ENCODE data around the gene PRTG.

The PRTG gene

DNA sequence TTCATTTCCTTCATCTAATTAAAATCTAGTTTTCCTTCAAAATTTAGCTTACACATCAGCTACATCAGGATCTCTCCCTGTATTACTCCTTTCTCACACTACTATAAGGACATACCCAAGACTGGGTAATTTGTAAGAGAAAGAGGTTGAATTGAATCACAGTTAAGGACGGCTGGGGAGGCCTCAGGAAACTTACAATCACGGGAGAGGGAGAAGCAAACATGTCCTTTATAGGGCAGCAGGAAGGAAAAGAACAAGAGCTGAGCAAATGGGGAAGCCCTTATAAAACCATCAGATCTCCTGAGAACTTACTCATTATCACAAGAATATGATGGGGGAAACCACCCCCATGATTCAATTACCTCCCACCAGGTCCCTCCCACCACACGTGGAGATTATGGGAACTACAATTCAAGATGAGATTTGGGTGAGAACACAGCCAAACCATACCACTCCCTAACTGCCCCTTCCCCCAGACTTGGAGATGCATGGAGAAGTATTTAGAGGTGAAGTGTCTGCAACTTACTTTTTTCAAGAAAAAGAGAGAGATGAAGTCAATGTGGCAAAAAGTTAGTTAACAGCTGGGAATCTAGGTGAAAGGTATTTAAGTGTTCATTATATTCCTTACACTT lies 21.3 kb downstream of the PRTG start:
- H3K27ac ChIP-seq (replicated peaks): no peak overlapping the region
- no peak for DNase-seq (ENCODE audit: low read depth in 1 of 2, low spot score in 1 of 2)
- TF ChIP-seq SPI1 (IDR thresholded peaks at IDR 0.05; ENCODE audit: borderline replicate concordance, low read depth): no peak
- TF ChIP-seq GABPA (IDR thresholded peaks at IDR 0.05; ENCODE audit: low read depth): no peak
- TF ChIP-seq, protein P1, sequence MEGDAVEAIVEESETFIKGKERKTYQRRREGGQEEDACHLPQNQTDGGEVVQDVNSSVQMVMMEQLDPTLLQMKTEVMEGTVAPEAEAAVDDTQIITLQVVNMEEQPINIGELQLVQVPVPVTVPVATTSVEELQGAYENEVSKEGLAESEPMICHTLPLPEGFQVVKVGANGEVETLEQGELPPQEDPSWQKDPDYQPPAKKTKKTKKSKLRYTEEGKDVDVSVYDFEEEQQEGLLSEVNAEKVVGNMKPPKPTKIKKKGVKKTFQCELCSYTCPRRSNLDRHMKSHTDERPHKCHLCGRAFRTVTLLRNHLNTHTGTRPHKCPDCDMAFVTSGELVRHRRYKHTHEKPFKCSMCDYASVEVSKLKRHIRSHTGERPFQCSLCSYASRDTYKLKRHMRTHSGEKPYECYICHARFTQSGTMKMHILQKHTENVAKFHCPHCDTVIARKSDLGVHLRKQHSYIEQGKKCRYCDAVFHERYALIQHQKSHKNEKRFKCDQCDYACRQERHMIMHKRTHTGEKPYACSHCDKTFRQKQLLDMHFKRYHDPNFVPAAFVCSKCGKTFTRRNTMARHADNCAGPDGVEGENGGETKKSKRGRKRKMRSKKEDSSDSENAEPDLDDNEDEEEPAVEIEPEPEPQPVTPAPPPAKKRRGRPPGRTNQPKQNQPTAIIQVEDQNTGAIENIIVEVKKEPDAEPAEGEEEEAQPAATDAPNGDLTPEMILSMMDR (IDR thresholded peaks at IDR 0.05; ENCODE audit: insufficient read depth, low read length): no peak
- TF ChIP-seq, protein P2, sequence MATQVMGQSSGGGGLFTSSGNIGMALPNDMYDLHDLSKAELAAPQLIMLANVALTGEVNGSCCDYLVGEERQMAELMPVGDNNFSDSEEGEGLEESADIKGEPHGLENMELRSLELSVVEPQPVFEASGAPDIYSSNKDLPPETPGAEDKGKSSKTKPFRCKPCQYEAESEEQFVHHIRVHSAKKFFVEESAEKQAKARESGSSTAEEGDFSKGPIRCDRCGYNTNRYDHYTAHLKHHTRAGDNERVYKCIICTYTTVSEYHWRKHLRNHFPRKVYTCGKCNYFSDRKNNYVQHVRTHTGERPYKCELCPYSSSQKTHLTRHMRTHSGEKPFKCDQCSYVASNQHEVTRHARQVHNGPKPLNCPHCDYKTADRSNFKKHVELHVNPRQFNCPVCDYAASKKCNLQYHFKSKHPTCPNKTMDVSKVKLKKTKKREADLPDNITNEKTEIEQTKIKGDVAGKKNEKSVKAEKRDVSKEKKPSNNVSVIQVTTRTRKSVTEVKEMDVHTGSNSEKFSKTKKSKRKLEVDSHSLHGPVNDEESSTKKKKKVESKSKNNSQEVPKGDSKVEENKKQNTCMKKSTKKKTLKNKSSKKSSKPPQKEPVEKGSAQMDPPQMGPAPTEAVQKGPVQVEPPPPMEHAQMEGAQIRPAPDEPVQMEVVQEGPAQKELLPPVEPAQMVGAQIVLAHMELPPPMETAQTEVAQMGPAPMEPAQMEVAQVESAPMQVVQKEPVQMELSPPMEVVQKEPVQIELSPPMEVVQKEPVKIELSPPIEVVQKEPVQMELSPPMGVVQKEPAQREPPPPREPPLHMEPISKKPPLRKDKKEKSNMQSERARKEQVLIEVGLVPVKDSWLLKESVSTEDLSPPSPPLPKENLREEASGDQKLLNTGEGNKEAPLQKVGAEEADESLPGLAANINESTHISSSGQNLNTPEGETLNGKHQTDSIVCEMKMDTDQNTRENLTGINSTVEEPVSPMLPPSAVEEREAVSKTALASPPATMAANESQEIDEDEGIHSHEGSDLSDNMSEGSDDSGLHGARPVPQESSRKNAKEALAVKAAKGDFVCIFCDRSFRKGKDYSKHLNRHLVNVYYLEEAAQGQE (IDR thresholded peaks at IDR 0.05; ENCODE audit: insufficient replicate concordance, low read depth): no peak
- no peak for TF ChIP-seq POLR2AphosphoS5 (IDR thresholded peaks at IDR 0.05; ENCODE audit: low read depth)
- no peak overlapping the region for H3K4me3 ChIP-seq (replicated peaks; ENCODE audit: insufficient read depth, low read length)
- H3K27me3 ChIP-seq (ENCODE audit: insufficient read depth, poor library complexity, severe bottlenecking): no peaks in the 10 kb centered on the region

DNA sequence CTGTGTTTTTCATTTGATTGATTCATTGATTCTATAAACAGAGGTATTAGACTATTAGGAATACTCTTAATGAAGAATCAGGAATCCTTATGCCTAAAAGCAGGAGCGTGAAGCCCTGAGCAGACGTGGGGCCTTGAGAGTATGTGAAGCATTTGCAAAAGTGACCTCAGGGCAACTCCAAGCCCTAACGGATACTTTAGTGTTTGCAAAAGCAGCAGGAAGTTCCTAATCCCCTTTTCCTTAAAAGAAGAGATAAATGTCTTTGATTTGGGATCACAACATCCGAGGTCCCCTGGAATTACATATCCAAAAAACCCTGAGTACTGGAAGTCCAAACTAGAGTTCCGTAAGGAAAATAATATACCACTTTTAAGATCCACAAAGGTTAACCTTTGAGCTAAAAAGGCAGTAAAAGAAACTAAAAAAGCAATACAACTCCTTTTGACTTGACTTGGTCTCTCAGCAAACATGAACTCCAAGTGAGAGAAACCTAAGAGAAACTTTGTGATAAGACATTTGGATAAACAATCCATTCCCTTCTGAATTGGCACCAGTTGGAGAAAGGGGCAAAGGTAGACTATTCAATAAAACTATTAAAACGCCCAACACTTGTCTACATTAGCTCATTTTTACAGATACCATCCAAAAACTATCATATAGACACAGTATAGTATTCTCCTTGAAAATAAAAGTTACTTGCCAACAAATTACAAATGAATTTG lies 27.4 kb downstream of the PRTG start:
- H3K27ac ChIP-seq (replicated peaks): no peak overlapping the region
- no peak for DNase-seq (ENCODE audit: low read depth in 1 of 2, low spot score in 1 of 2)
- H3K4me3 ChIP-seq (replicated peaks; ENCODE audit: insufficient read depth, low read length): no peak overlapping the region
- TF ChIP-seq, protein P1 (IDR thresholded peaks at IDR 0.05; ENCODE audit: insufficient read depth, low read length): no peak
- TF ChIP-seq, protein P2 (IDR thresholded peaks at IDR 0.05; ENCODE audit: insufficient replicate concordance, low read depth): no peak
- no peaks in the 10 kb centered on the region for H3K27me3 ChIP-seq (ENCODE audit: insufficient read depth, poor library complexity, severe bottlenecking)

DNA sequence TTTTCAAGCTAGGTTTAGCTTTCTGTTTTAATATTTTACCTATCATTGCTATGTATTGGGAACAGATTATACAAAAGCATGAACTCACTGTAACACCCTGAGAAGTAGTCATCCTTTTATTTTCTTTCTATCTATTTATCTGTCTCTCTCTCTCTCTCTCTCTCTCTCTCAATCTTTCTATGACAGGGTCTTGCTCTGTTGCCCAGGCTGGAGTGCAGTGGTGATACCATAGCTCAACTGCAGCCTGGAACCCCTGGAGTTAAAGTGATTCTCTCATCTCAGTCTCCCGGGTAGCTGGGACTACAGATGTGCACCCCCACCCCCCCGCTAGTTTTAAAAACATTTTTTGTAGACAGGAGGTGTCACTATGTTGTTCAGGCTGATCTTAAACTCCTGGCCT lies 28.9 kb downstream of the PRTG start:
- H3K27me3 ChIP-seq (ENCODE audit: insufficient read depth, poor library complexity, severe bottlenecking): no peaks in the 10 kb centered on the region
- DNase-seq (ENCODE audit: low read depth in 1 of 2, low spot score in 1 of 2): no peak
- no peak overlapping the region for H3K4me3 ChIP-seq (replicated peaks; ENCODE audit: insufficient read depth, low read length)
- TF ChIP-seq SPI1 (IDR thresholded peaks at IDR 0.05; ENCODE audit: borderline replicate concordance, low read depth) (no peak), POLR2AphosphoS5 (IDR thresholded peaks at IDR 0.05; ENCODE audit: low read depth) (no peak), GABPA (IDR thresholded peaks at IDR 0.05; ENCODE audit: low read depth) (no peak)
- TF ChIP-seq, protein P2 (IDR thresholded peaks at IDR 0.05; ENCODE audit: insufficient replicate concordance, low read depth): no peak
- TF ChIP-seq, protein P1 (IDR thresholded peaks at IDR 0.05; ENCODE audit: insufficient read depth, low read length): no peak
- H3K27ac ChIP-seq (replicated peaks): no peak overlapping the region
